ENCODE results near the gene BRK1.
A peak's percentile ranks its signal among the peaks of the same experiment; 100 is the strongest.
"Not testable (repeated sequence)": the region's sequence is repeated elsewhere in the genome, so short reads cannot be mapped to it uniquely, and the experiment has no call there.

BRK1 gene

GRCh38 chr3:10173926-10174435, 58.5 kb downstream of the BRK1 start:
- Histone ChIP-seq H3K4me1 (peaks cover 32% of the 10 kb centered on the region), H4K20me1 (no peaks in the 10 kb centered on the region), H3K9me3 (peaks cover 18% of the 10 kb centered on the region), H3K4me2 (no peak overlapping the region), H3K27ac (no peak overlapping the region), H3K36me3 (peaks cover 6% of the 10 kb centered on the region; the same call in 1 of the 2 replicates), H3K9ac (no peak overlapping the region), H3K27me3 (no peaks in the 10 kb centered on the region), H3K4me3 (no peak overlapping the region)
- peak; percentile 70 for TF ChIP-seq Cebpa-rat (IDR thresholded peaks at IDR 0.05)

DNA sequence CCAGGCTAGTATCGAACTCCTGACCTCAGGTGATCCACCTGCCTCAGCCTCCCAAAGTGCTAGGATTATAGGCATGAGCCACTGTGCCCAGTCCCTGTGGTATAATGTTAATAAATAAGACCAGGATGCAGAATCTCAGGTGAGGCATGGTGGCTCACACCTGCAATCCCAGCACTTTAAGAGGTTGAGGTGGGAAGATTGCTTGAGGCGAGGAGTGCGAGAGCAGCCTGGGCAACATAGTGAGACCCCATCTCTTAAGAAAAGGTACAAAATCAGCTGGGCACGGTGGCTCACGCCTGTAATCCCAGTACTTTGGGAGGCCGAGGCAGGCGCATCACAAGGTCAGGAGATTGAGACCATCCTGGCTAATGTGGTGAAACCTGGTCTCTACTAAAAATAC, 59.9 kb downstream of the BRK1 start:
- not testable (repeated sequence) for H3K4me3 ChIP-seq, H3K9ac ChIP-seq, H3K9me3 ChIP-seq, H3K4me2 ChIP-seq, H4K20me1 ChIP-seq, H3K27me3 ChIP-seq, H3K27ac ChIP-seq, H3K36me3 ChIP-seq
- H3K4me1 ChIP-seq, result peaks cover 46% of the 10 kb centered on the region

- H3K27me3 ChIP-seq, H3K9me3 ChIP-seq, H4K20me1 ChIP-seq, H3K36me3 ChIP-seq, H3K9ac ChIP-seq, H3K27ac ChIP-seq, H3K4me2 ChIP-seq, H3K4me3 ChIP-seq: not testable (repeated sequence)
- peaks cover 47% of the 10 kb centered on the region for H3K4me1 ChIP-seq
Measured at GRCh38 chr3:10176150-10176549, 60.7 kb downstream of the BRK1 start.
